Ureter (tissue), 1 donor: Measurements from ENCODE around the gene RNF34. TPM values are rescaled to one million over a fixed set of nuclear protein-coding genes. Genes with fewer than 3 reads are reported as not detected.
A peak's percentile ranks its signal among the peaks of the same experiment; 100 is the strongest.

Experiments used
- DNase-seq: peaks from one replicate; pipeline ENCODE4 v3.0.0-alpha.2; 2020; ENCODE audit warnings: low spot score
- total RNA-seq: library from RNA; stranded (reverse); gene quantifications from one replicate; pipeline ENCODE4 v1.2.4, GENCODE V29; 2023
- donor health status: DM: yes; HTN: yes; CAD: no.

RNF34 gene
- total RNA-seq, 1 donor from 2014 or later = 63.9 TPM

DNA sequence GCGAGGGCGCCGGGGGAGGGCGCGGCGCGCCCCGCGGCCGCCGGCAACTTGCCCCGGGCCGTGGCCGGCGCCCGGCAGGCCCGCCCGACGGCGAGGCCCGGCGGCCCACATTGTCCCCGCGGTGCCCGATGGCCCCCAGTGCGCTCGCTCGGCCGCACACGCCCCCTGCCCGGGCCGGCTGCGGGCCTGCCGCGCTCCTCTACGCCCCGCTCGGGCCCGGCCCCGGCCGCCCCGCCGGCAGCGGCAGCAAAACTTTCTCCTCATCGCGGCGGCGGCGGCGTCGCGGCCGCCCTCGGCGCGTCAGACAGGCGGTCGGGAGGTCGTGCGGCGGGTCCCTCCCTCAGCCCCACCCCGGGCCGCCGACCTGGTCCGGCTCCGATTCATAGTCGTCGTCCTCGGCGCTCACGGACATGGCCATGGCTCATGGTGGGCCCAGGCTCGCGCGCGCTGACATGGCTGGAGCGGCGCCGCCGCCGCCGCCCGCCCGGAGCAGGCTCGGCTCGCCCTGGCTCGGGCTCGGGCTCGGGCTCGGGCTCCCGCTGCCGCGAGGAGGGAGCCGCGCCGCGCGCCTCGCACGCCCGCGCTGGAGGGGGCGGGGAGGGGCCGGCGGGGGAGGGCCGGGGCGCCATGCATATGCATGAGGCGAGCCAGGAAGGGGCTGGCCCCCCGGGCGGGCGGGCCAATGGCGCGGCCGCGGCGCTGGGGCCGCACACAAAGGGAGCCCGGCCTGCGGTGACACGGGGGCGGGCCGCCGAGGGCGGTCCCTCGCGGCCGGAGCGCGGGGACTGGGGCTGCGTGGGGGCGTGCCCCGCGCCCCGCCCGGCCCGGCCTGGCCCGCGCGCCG, 67.1 kb downstream of the RNF34 start:
- peak; percentile 88 for DNase-seq

DNA sequence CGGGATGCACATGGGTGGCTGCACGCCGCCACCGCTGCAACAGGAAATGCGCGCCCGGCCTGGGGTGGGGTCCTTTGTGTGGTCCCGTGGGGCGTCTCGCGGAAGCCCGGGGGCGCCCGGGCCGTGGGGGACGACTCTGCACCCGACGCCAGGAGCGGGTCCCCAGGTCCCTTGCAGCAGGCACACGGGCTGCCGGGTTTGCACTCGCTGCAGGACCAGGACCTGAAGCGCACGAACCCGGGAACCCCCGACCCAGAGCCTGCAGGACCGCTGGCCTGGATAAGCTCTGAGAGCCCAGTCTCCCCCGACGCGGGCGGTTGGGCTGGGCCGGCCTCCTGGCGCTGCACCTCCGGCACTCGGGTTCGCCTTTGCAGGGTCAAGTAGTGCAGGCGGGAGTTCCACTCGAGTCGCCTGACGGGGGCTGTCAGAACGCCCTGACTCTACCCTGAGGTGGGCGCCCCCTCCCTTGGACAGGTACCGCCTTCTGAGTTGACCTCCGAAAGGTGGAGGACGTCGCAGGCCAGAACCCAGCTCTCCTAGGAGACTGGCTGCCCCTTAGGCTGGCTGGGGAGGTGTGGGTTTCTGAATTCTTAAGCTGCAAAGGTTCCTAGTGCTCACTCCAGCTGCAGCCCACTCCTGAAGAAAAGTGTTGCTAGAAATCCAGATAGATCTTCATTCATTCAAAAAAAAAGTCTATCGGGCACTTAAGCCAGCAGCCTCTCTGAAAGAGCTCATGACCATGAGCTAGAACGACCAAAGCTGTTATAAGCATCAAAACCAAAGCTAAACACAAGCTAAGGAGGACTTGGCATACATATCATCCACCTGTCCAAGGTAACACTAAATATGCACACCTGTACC, 68.0 kb downstream of the RNF34 start:
- DNase-seq = peak; percentile 62

DNA sequence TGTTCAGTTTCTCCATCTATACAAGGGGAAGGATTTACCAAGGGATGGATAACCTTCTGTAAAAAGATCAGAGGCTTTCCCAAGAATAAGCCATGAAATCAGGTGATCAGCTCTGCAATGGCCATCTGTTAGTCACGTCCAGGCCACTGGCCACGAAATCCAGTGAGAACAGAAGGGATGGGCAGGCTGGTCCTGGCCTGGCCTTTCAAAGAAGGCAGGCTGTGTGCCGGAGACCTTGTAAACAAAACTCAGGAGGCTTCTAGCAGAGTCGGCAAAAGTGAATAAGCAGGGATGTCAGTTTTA, 68.5 kb downstream of the RNF34 start:
- DNase-seq = no peak

DNA sequence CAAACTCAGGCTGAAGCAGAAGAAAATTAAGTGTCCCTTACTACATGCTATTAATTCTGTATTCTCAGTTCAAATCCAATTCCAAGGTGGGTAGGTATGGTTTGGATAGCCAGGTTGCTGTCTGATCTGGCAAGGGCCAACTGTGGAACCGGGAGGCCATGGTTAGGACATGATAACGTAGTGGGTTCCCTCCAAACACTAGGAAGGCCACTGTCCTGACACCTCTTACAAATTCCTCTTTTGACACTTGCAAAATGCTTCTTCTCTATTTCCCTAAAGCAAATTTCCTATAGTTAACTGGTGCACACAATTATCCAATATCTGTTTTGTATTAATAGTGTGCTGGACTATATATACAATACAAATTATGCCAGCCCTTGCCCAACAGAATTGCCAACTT, 70.8 kb downstream of the RNF34 start:
- no peak for DNase-seq

DNA sequence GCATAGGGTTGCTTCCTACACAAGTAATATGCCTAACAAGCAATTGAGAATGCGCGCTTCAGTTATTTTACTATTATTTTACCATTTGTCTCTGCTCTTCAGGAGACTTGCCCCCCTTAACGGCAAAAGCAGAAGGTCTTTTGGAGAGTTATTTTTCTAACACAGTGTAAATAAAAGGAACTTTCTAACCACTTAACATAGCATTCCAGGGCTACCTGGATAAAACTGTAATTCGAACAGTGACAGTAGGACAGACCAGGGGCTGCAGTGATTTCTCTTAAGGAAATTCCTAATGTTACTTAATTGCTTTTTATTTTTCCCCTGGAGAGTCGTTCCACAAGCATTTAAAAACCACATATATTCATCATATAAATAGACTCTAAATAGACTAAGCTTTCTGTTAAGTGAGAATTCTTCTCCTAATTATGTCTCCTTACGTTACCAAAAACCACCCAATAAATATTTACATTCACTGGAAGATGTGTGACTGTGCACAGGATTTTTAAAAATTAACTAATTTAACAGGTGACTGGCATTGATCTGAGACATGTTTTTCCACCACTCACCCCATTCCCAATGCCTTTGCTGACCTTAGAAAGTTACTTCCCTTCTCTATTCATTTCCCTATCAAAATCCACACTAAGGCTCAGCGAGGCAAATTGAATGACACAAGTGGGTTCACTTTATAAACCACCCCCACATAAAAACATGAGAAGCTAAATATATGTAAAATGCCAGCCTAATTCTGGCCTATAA, 72.4 kb downstream of the RNF34 start:
- no peak for DNase-seq

Other genes with a start within 250 kb of the RNF34 start
- gene P2RX4, start 190.0 kb upstream of the RNF34 start, total RNA-seq = 28.0 TPM
- gene CAMKK2, start 103.4 kb upstream of the RNF34 start, total RNA-seq = 38.8 TPM
- gene ANAPC5, start 47.7 kb upstream of the RNF34 start, total RNA-seq = 132 TPM
- 23.7 TPM for gene KDM2B, start 180.9 kb downstream of the RNF34 start, total RNA-seq
- gene ORAI1, start 226.4 kb downstream of the RNF34 start, total RNA-seq = 13.6 TPM